Measurements from ENCODE around the gene GAS6. TPM values are rescaled to one million over a fixed set of nuclear protein-coding genes. Genes with fewer than 3 reads are reported as not detected.

Gene GAS6
- total RNA-seq, 1 experiment from 2014 or later = 28.1 TPM

GRCh38 chr13:113904411-113904810 is 40.5 kb upstream of the GAS6 start:
- intact Hi-C loops (cut with micrococcal nuclease; ENCODE audit: unreplicated experiment) = no loop called here
- Histone ChIP-seq H3K4me3 (ENCODE audit: low read depth in 2 of 2, low read length in 2 of 2) (no peak overlapping the region), H3K27me3 (ENCODE audit: control insufficient read depth, insufficient read depth, low read length) (no peaks in the 10 kb centered on the region), H3K9me3 (ENCODE audit: control insufficient read depth, insufficient read depth, low read depth, low read length) (no peaks in the 10 kb centered on the region), H3K36me3 (ENCODE audit: control insufficient read depth, insufficient read depth, low read length) (no peaks in the 10 kb centered on the region), H3K27ac (ENCODE audit: low read length) (no peak overlapping the region), H3K4me1 (ENCODE audit: control insufficient read depth, insufficient read depth, low read length) (no peaks in the 10 kb centered on the region)
- TF ChIP-seq, protein P1, sequence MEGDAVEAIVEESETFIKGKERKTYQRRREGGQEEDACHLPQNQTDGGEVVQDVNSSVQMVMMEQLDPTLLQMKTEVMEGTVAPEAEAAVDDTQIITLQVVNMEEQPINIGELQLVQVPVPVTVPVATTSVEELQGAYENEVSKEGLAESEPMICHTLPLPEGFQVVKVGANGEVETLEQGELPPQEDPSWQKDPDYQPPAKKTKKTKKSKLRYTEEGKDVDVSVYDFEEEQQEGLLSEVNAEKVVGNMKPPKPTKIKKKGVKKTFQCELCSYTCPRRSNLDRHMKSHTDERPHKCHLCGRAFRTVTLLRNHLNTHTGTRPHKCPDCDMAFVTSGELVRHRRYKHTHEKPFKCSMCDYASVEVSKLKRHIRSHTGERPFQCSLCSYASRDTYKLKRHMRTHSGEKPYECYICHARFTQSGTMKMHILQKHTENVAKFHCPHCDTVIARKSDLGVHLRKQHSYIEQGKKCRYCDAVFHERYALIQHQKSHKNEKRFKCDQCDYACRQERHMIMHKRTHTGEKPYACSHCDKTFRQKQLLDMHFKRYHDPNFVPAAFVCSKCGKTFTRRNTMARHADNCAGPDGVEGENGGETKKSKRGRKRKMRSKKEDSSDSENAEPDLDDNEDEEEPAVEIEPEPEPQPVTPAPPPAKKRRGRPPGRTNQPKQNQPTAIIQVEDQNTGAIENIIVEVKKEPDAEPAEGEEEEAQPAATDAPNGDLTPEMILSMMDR (IDR thresholded peaks at IDR 0.05) = peak; percentile 65
- TF ChIP-seq TCF7L2 (IDR thresholded peaks at IDR 0.05; ENCODE audit: low read depth, low read length) = no peak
- peak; percentile 90 for ATAC-seq
- in situ Hi-C loops (cut with HindIII; ENCODE audit: low pct_unique_long_range_greater_than_20kb, low sequenced_read_pairs) = no loop called here
- DNase-seq (ENCODE audit: low read depth, low spot score) = peak; percentile 13
- POLR2A ChIA-PET = no interaction called here
- CTCF ChIA-PET = no interaction called here
- BruUV-seq (replicated peaks) = no TSS peak

DNA sequence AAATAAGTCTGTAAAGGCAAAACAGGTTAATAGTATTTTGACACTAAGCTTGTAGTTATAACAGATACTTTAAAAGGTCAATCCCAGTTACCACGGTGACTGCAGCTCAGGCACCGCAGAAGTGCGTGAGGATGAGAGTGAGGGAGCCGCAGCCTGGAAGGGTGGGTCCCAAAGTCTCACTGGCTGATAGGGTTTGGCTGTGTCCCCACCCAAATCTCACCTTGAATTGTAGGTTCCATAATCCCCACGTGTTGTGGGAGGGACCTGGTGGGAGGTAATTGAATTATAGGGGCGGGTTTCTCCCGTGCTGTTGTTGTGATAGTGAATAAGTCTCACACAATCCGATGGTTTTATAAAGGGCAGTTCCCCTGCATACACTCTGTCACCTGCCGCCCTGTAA is 40.0 kb upstream of the GAS6 start:
- Histone ChIP-seq H3K4me3 (ENCODE audit: low read depth in 2 of 2, low read length in 2 of 2) (no peak overlapping the region), H3K27ac (ENCODE audit: low read length) (no peak overlapping the region), H3K27me3 (ENCODE audit: control insufficient read depth, insufficient read depth, low read length) (no peaks in the 10 kb centered on the region), H3K36me3 (ENCODE audit: control insufficient read depth, insufficient read depth, low read length) (no peaks in the 10 kb centered on the region), H3K9me3 (ENCODE audit: control insufficient read depth, insufficient read depth, low read depth, low read length) (no peaks in the 10 kb centered on the region), H3K4me1 (ENCODE audit: control insufficient read depth, insufficient read depth, low read length) (no peaks in the 10 kb centered on the region)
- TF ChIP-seq POLR2AphosphoS5 (IDR thresholded peaks at IDR 0.05; ENCODE audit: low read depth, low read length) = no peak
- no peak for TF ChIP-seq TCF7L2 (IDR thresholded peaks at IDR 0.05; ENCODE audit: low read depth, low read length)
- ChIA-PET CTCF (no interaction called here), POLR2A (no interaction called here)
- in situ Hi-C loops (cut with HindIII; ENCODE audit: low pct_unique_long_range_greater_than_20kb, low sequenced_read_pairs) = no loop called here
- intact Hi-C loops (cut with micrococcal nuclease; ENCODE audit: unreplicated experiment) = no loop called here
- DNase-seq (ENCODE audit: low read depth, low spot score) (no peak), ATAC-seq (no peak)
- BruUV-seq (replicated peaks) = no TSS peak

DNA sequence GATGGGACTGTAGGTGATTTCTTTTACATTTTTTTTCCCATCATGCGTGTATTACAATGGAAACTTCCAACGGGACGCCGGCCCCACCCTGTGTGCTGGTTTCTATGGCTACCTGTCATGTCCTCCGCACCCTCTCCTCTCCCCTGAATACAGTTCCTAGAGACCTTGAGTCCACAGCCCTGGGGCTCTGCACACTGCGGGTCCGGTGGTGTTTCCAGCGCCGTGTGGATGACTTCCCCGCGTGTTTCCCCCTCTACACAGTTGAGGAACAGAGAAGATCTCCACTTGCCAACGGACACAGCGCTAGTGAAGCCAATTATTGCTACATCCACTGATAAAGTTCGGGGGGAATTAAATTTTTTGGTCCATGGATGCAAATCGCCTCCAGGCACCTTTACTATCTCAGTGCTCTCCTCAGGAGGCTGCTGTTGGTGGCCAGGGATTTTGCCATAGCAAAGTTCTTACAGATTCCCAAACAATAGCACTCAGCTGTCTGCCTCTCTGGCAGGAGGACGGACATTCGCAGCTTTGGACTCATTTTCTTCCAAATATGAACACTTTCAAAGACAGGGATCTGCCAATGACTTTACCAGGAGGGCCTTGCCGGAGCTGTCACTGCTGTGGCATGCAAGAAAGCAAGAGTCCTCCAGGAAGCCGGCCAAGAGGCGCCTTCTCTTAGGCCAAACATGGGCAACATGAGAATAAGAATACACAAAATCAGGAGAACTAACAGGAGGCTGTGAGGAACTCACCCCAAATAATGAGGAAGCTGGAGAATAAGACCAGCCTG is 39.3 kb upstream of the GAS6 start:
- CTCF ChIA-PET = no interaction called here
- POLR2A ChIA-PET = no interaction called here
- no peaks in the 10 kb centered on the region for H3K27me3 ChIP-seq (ENCODE audit: control insufficient read depth, insufficient read depth, low read length)
- BruUV-seq (replicated peaks) = no TSS peak
- intact Hi-C loops (cut with micrococcal nuclease; ENCODE audit: unreplicated experiment) (no loop called here), in situ Hi-C loops (cut with HindIII; ENCODE audit: low pct_unique_long_range_greater_than_20kb, low sequenced_read_pairs) (no loop called here)
- no peaks in the 10 kb centered on the region for H3K4me1 ChIP-seq (ENCODE audit: control insufficient read depth, insufficient read depth, low read length)
- no peaks in the 10 kb centered on the region for H3K9me3 ChIP-seq (ENCODE audit: control insufficient read depth, insufficient read depth, low read depth, low read length)
- no peaks in the 10 kb centered on the region for H3K36me3 ChIP-seq (ENCODE audit: control insufficient read depth, insufficient read depth, low read length)
- no peak for ATAC-seq
- no peak overlapping the region for H3K4me3 ChIP-seq (ENCODE audit: low read depth in 2 of 2, low read length in 2 of 2)
- H3K27ac ChIP-seq (ENCODE audit: low read length) = no peak overlapping the region
- no peak for TF ChIP-seq POLR2AphosphoS5 (IDR thresholded peaks at IDR 0.05; ENCODE audit: low read depth, low read length)
- TF ChIP-seq REST (IDR thresholded peaks at IDR 0.05; ENCODE audit: insufficient read depth in 1 of 2, low read depth in 2 of 2, low read length in 1 of 2) = no peak
- TF ChIP-seq TCF7L2 (IDR thresholded peaks at IDR 0.05; ENCODE audit: low read depth, low read length) = no peak
- TF ChIP-seq SIN3A (IDR thresholded peaks at IDR 0.05; ENCODE audit: borderline replicate concordance, insufficient read depth, low read depth, low read length) = no peak
- TF ChIP-seq, protein P1 (IDR thresholded peaks at IDR 0.05) = no peak
- DNase-seq (ENCODE audit: low read depth, low spot score) = no peak
